HL-60 (cell line): ENCODE results near the gene NUTF2.

Experiments used
- CTCF ChIP-seq: IDR thresholded peaks from one replicate; pipeline ENCODE4 v1.5.1; 2011; ENCODE audit warnings: low read length, control low read depth, inconsistent platforms; ENCODE audit not compliant: insufficient read depth
- GABPA ChIP-seq: IDR thresholded peaks from 2 replicates; pipeline ENCODE4 v1.6.1; 2012; ENCODE audit warnings: low read depth
- POLR2AphosphoS5 ChIP-seq: IDR thresholded peaks from 2 replicates; pipeline ENCODE4 v1.6.1; 2012; ENCODE audit warnings: low read depth
- REST ChIP-seq: IDR thresholded peaks from 2 replicates; pipeline ENCODE4 v1.6.1; 2012; ENCODE audit warnings: low read depth; ENCODE audit not compliant: insufficient replicate concordance

- TF ChIP-seq CTCF: no peak
- no peak for TF ChIP-seq GABPA
- TF ChIP-seq POLR2AphosphoS5: no peak; the same call in 1 of the 2 replicates
- TF ChIP-seq REST: no peak
These were observed 38.0 kb downstream of the NUTF2 start, which contains the start of gene NRN1L for GRCh38 chr16:67884684-67885083.
